GM12878 (cell line): ENCODE measurements around the gene SERTAD1. TPM values are rescaled to one million over a fixed set of nuclear protein-coding genes. Genes with fewer than 3 reads are reported as not detected.

Experiments used
- ATF7 ChIP-seq: fragments of 450-650 bp; IDR thresholded peaks from 2 replicates; pipeline ENCODE4 v1.6.1; 2016; ENCODE audit warnings: low read depth, mild to moderate bottlenecking
- CREB1 ChIP-seq: IDR thresholded peaks from 2 replicates; pipeline ENCODE4 v1.6.1; 2012; ENCODE audit warnings: low read depth, mild to moderate bottlenecking, inconsistent platforms
- IKZF1 ChIP-seq: fragments of 450-650 bp; conservative IDR thresholded peaks from 2 replicates; pipeline ENCODE4 v1.6.1; 2017; ENCODE audit warnings: antibody characterized with exemption, mild to moderate bottlenecking
- IKZF2 ChIP-seq, 2 experiments: fragments of 450-650 bp; IDR thresholded peaks; 2 replicates each; pipeline ENCODE4 v1.6.1; 2017; ENCODE audit warnings: mild to moderate bottlenecking in 2 of 2, moderate library complexity in 2 of 2
- RAD51 ChIP-seq: fragments of 450-650 bp; IDR thresholded peaks from 2 replicates; pipeline ENCODE4 v1.6.1; 2016; ENCODE audit warnings: moderate library complexity, mild to moderate bottlenecking, inconsistent platforms
- RB1 ChIP-seq: fragments of 450-650 bp; formaldehyde crosslinking; IDR thresholded peaks from 2 replicates; pipeline ENCODE4 v1.6.1; 2017; ENCODE audit warnings: mild to moderate bottlenecking, borderline replicate concordance
- RUNX3 ChIP-seq: IDR thresholded peaks from 2 replicates; pipeline ENCODE4 v1.6.1; 2012; ENCODE audit warnings: low read length, inconsistent platforms
- SIN3A ChIP-seq: IDR thresholded peaks from 2 replicates; pipeline ENCODE4 v1.6.1; 2012; ENCODE audit warnings: low read depth, low read length, improper control_type of control experiment
- SMARCA5 ChIP-seq: fragments of 450-650 bp; IDR thresholded peaks from 2 replicates; pipeline ENCODE4 v1.6.1; 2017; ENCODE audit warnings: mild to moderate bottlenecking
- polyA plus RNA-seq, 11 experiments: library from polyadenylated mRNA; depleted of rRNA in 4 of 11; unstranded in 6 of 11; stranded (reverse) in 5 of 11; fragments of >200 nt; fragmentation: Nextera tagmentation in 4 of 11; fragmentation: Illumina TruSeq in 1 of 11; extraction: Ambion mirVana in 4 of 11; extraction: Trizol in 1 of 11; gene quantifications; 1 replicate in 1 of 11; 2 replicates in 10 of 11; pipeline versions ENCODE4 v1.2.1 to v1.2.3, GENCODE V29; 2011 to 2016; ENCODE audit warnings: inconsistent platforms in 2 of 11, missing spikeins in 2 of 11, low read depth in 1 of 11
- total RNA-seq, 4 experiments: library from RNA; depleted of rRNA in 3 of 4; stranded (reverse); fragments of >200 nt in 3 of 4; fragmentation: Illumina TruSeq in 1 of 4; extraction: Trizol in 1 of 4; gene quantifications; 2 replicates each; pipeline versions ENCODE4 v1.2.1 to v1.2.3, GENCODE V29; 2013 to 2021
- TF ChIP-seq, protein P1 (sequence below): fragments of 450-650 bp; IDR thresholded peaks from 2 replicates; pipeline ENCODE4 v1.6.1; 2018; ENCODE audit warnings: mild to moderate bottlenecking, low read depth, moderate library complexity; ENCODE audit not compliant: partially characterized antibody
- TF ChIP-seq, protein P2 (sequence below): fragments of 450-650 bp; IDR thresholded peaks from 2 replicates; pipeline ENCODE4 v1.6.1; 2017; ENCODE audit warnings: mild to moderate bottlenecking

SERTAD1 gene
- total and polyA plus RNA-seq, 10 of the 15 experiments (the other 5 are each of a cell fraction or from before 2014, with no cell fraction given) = 0.23 to 14.2 (median 8.0) TPM

DNA sequence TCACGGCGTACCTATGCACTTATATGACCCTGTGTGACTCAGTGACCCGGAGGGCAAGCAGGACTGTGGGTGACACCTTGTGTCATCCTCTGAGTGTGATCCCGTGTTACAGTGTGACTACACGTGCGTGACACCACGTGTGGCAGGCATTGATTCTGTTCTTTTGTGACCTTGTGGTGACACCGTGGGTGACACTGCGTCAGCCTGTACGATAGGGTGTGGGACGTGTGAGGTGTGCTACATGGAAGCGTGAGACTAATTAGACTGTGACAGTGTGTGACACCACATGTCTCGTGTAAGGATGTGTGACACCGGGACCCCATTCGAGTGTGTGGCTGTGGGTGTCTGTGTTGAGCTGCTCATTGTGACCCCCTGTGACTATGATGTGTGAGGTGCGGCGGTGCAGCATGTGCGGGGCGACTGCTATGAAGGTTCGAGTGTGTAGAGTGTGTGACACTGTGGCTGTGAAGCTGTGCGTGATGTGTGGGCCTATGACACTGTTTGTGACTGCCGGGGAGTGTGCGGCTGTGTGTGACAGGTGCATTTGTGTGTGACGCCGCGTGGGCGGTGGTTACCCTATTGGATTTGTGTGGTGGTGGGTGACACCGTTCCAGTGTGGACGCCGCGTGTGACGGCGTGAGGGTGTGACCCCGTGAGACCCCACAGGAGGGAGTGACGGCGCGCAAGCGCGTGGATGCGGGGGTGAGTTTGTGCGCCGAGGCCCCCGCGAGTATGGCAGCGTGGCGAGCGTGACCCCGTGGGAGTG lies 40.6 kb upstream of the SERTAD1 start (continued):
- TF ChIP-seq SIN3A (peak; percentile 10; the same call in 1 of the 2 replicates), SMARCA5 (peak; percentile 2; the same call in 1 of the 2 replicates), ATF7 (peak; percentile 72; the same call in 1 of the 2 replicates), RAD51 (peak; percentile 67), RUNX3 (peak; percentile 15; the same call in 1 of the 2 replicates), CREB1 (0 out of 2 replicates have a peak, but pooled peaks have one; percentile 27), IKZF2 (IDR thresholded peaks at IDR 0.05) (peak in 1 of 2 experiments; percentile 60; a peak in 2 of 4 replicates), IKZF1 (peak; percentile 48; the same call in 1 of the 2 replicates), RB1 (no peak)
- TF ChIP-seq, protein P1, sequence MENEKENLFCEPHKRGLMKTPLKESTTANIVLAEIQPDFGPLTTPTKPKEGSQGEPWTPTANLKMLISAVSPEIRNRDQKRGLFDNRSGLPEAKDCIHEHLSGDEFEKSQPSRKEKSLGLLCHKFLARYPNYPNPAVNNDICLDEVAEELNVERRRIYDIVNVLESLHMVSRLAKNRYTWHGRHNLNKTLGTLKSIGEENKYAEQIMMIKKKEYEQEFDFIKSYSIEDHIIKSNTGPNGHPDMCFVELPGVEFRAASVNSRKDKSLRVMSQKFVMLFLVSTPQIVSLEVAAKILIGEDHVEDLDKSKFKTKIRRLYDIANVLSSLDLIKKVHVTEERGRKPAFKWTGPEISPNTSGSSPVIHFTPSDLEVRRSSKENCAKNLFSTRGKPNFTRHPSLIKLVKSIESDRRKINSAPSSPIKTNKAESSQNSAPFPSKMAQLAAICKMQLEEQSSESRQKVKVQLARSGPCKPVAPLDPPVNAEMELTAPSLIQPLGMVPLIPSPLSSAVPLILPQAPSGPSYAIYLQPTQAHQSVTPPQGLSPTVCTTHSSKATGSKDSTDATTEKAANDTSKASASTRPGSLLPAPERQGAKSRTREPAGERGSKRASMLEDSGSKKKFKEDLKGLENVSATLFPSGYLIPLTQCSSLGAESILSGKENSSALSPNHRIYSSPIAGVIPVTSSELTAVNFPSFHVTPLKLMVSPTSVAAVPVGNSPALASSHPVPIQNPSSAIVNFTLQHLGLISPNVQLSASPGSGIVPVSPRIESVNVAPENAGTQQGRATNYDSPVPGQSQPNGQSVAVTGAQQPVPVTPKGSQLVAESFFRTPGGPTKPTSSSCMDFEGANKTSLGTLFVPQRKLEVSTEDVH = no peak
- TF ChIP-seq, protein P2, sequence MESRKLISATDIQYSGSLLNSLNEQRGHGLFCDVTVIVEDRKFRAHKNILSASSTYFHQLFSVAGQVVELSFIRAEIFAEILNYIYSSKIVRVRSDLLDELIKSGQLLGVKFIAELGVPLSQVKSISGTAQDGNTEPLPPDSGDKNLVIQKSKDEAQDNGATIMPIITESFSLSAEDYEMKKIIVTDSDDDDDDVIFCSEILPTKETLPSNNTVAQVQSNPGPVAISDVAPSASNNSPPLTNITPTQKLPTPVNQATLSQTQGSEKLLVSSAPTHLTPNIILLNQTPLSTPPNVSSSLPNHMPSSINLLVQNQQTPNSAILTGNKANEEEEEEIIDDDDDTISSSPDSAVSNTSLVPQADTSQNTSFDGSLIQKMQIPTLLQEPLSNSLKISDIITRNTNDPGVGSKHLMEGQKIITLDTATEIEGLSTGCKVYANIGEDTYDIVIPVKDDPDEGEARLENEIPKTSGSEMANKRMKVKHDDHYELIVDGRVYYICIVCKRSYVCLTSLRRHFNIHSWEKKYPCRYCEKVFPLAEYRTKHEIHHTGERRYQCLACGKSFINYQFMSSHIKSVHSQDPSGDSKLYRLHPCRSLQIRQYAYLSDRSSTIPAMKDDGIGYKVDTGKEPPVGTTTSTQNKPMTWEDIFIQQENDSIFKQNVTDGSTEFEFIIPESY = 0 out of 2 replicates have a peak, but pooled peaks have one; percentile 12
